CD4-positive, alpha-beta T cell treated with Interleukin-6 at 100 ng/mL for 8 hours (primary cell): ENCODE results near the gene SLC4A1AP.
"Not testable (repeated sequence)": the region's sequence is repeated elsewhere in the genome, so short reads cannot be mapped to it uniquely, and the experiment has no call there.

Source experiments
- DNase-seq: peaks from one replicate; pipeline ENCODE4 v3.0.0-alpha.2; 2020; ENCODE audit warnings: mixed read lengths, low spot score

Gene SLC4A1AP

DNA sequence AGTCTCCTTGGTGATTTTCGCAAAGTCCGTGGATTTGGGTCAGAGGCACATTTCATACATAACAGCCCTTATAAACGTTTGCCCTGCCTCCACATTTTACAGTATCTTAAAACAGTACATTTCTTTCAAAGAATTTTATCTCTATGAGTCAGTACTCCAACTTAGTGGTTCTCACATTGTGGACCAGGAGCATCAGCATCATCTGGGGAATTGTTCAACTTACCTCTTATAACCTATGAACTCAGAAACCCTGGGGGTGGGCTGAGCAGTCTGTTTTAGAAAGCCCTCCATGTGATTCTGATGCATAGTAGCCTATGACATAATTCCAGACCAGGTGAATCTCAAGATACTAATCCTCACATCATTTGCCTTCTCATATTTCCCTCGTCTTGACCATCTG lies 12.6 kb upstream of the SLC4A1AP start:
- no peak for DNase-seq

DNA sequence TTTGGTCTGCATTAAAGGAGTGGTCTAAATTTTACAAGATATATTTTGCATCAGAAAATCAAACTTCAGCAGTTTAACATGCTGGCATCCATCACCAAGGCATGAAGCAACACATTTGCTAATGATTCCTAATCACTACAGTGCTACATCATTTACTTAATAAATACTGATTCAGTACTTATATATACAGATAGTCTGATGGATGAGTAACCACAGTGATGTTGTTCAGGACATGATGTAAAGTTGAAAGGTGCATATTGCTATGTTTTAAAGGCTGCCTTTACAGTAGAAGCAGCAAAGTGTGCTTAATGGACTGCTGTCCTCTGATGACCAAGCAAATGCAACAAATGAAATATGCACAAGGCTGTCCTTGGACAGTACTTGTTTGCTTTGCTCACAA lies 11.3 kb upstream of the SLC4A1AP start:
- DNase-seq: no peak

DNA sequence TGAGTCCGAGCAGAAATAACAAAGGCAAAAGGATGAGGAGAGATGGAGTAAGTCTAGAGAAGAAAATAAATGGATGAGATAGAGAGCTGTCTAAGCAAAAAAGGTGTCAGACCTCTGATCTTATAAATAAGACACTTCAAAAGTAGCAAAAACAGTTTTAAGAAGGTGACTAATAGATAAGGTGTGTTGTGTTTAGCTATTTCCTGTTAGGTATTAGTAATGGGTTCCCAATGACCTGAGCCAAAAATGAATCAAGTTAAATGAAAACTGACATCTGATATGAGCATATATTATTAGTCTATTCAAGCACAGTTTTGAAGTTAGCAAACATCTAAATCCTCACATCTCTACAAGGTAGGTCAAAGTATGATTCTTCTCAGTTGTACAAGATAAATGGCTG lies 10.9 kb upstream of the SLC4A1AP start:
- no peak for DNase-seq

GRCh38 chr2:27653397-27653796 lies 10.3 kb upstream of the SLC4A1AP start:
- DNase-seq: no peak

GRCh38 chr2:27655155-27655951 lies 8.3 kb upstream of the SLC4A1AP start:
- DNase-seq: no peak

DNA sequence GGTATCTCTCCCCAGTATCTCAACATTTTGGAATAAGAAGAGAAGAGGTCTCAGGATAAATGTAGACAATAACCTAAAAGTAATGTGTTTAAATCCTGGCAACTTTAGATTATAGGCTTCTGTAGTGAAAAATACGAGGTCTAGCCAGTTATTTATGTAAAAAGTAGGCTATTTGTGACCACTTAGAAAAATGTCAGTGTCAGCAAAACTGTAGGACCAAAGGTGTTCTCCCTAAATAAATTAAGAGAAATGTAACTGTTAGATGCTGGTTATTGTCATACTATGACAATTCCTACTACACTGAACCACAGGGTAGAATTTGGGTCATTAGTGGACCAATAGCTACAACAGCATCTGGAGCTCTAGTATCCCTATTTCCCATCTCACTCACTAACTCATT lies 2.3 kb upstream of the SLC4A1AP start:
- no peak for DNase-seq

DNA sequence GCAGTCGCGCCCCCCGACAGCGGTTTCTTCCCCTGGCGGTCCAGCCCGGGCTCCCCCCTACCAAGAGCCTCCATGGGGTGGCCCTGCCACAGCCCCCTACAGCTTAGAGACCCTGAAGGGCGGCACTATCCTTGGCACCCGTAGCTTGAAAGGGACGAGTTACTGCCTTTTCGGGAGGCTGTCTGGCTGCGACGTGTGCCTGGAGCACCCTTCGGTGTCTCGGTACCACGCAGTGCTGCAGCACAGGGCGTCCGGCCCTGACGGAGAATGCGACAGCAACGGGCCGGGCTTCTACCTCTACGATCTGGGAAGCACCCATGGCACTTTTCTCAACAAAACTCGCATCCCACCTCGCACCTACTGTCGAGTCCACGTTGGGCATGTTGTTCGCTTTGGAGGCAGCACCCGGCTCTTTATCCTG lies 475 bp downstream of the SLC4A1AP start:
- DNase-seq: no peak

- DNase-seq: no peak
Measured at GRCh38 chr2:27664622-27665363, 1.1 kb downstream of the SLC4A1AP start.

GRCh38 chr2:27667446-27667845 lies 3.8 kb downstream of the SLC4A1AP start:
- no peak for DNase-seq

GRCh38 chr2:27671235-27671634 lies 7.5 kb downstream of the SLC4A1AP start:
- DNase-seq: no peak

- no peak for DNase-seq
Measured at GRCh38 chr2:27672723-27673486, 9.2 kb downstream of the SLC4A1AP start.

- DNase-seq: no peak
Measured at GRCh38 chr2:27680571-27680970, 16.9 kb downstream of the SLC4A1AP start.

GRCh38 chr2:27681841-27682240 lies 18.2 kb downstream of the SLC4A1AP start:
- no peak for DNase-seq

DNA sequence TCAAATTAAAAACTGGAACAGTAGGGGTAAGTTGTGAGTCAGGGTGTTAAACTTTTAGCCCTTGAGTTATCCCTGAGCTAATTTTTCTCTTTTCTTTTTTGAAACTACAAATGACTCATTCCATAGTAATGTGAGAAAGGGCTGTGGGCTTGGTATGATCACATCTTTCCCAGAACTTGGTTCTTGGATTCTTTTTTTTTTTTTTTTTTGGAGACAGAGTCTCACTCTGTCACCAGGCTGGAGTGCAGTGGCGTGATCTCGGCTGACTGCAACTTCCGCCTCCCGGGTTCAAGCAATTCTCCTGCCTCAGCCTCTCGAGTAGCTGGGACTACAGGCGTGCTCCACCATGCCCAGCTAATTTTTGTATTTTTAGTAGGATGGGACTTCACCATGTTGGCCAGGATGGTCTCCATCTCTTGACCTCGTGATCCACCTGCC lies 18.7 kb downstream of the SLC4A1AP start:
- DNase-seq: not testable (repeated sequence)

GRCh38 chr2:27683390-27684071 lies 19.8 kb downstream of the SLC4A1AP start:
- peak; percentile 87 for DNase-seq

- DNase-seq: not testable (repeated sequence)
Measured at GRCh38 chr2:27685006-27685405, 21.3 kb downstream of the SLC4A1AP start.

DNA sequence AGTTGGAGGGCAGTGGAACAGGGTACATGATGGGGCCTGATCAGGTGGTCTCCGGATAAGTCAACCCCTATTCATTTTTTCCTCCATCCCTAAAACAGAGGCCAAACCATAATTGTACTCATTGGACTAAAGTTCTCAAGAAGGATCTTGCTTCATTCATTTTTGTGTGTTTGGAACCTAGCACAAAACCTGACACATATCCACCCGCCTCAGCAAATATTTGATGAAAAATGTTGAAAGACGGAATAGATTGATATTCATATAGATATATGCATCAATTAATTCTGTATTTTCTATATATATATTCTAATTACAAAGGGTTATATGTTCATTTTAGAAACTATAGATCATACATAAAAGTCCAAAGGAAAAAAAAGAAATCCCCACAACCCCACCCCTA lies 21.9 kb downstream of the SLC4A1AP start:
- DNase-seq: no peak

GRCh38 chr2:27687232-27687631 lies 23.5 kb downstream of the SLC4A1AP start:
- no peak for DNase-seq

GRCh38 chr2:27689424-27689823 lies 25.7 kb downstream of the SLC4A1AP start:
- no peak for DNase-seq

GRCh38 chr2:27690052-27690451 lies 26.4 kb downstream of the SLC4A1AP start:
- DNase-seq: no peak

DNA sequence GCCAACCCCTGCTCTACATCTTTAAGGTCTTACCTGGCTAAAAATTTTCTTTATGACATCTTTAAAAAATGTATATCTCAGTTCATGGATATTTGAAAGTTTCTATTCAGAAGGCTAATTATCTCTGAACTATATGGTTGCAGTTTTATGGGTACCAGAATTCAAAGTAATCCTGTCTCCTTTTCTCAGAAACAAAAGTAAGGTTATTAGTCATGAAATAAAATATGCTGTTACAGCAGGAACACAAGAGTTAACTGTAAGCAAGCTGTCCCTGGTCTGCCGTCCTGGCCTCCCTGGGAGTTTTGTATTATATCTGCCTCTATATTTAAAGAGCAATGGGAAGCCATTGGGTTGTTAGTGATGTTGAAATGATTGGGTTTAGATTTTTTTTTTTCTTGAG lies 34.0 kb downstream of the SLC4A1AP start:
- DNase-seq: no peak

DNA sequence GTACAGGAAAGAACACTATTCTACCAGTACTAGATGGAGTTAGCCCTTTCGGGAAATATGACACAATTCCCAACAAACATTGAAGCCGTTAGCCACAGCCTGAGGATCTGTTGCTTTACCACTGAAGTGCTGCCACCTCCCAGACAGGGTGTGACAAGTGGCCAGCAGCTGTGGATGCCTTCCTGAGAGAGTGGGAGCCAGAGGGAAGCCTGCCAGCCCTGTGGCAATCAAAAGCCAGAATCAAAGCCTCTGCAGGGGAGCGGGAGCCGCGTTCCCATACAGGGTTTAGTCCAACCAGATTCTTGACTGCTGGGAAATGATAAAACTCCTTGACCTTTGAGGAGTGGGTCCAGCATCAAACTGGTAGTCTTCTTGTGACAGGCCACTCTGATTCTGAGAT lies 38.0 kb downstream of the SLC4A1AP start:
- DNase-seq: no peak
